DOHH2 (cell line): ENCODE data around the gene HMGCS1.

ENCODE experiments used
- CTCF ChIP-seq: fragments of 200-600 bp; sonication (generic); IDR thresholded peaks from one replicate; pipeline ENCODE4 v1.5.1; 2014; ENCODE audit warnings: antibody characterized with exemption, mild to moderate bottlenecking, low read depth, low read length; ENCODE audit not compliant: poor library complexity, severe bottlenecking
- EZH2phosphoT487 ChIP-seq: fragments of 200-600 bp; sonication (generic); IDR thresholded peaks from 2 replicates; pipeline ENCODE4 v1.6.1; 2017; ENCODE audit warnings: borderline replicate concordance, mild to moderate bottlenecking, antibody characterized with exemption, low read length, moderate library complexity, mixed read lengths

GRCh38 chr5:43352131-43352530, 38.9 kb upstream of the HMGCS1 start:
- no peak for TF ChIP-seq CTCF
- no peak for TF ChIP-seq EZH2phosphoT487
